HG03108 (cell line): ENCODE measurements around the gene EIF5A.

Experiments
- ATAC-seq: cut with Tn5 transposase; IDR thresholded peaks from one replicate; pipeline ENCODE4 v1.9.1; 2021; ENCODE audit warnings: moderate library complexity; ENCODE audit not compliant: unreplicated experiment

The EIF5A gene

DNA sequence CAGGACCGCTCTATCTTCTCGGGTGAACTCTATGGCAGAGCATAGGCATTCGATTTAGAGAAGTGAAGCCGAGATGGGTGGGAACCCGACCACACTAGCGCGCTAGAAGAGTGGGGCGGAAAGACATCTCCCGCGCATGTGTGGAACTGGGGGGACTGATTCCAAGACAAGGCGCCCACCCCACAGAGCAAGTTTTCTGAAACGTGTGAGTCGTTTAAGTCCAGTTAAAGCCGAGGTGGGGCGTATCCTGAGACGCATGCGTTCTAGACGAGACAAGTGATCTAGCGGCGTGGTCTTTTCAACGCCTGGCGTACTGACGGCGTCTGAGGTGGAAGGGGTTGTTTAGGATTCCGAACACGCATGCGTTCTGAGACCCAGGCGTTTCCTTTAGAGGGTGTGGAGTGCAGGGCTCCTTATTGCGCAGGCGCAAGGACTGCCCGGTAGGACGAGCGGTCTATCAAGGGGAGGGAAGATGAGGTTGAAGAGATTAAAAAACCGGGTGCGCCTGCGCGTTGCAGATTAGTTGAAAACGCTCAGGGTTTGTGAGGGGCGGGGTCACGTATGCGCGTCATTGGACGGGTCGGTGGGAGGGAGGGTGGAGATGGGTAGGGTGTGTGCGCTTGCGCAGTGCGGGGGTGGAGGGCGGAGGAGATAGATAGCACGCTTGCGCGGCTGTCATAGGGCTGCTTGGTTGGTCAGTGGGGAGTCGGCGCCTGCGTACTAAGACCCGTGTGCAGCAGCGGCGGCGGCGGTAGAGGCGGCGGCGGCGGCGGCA is at the start of gene EIF5A:
TSS of gene EIF5A (plus strand) at position 718 of the 775 bp plus-strand sequence. CDS start 2,008 bp downstream, outside the sequence.
- ATAC-seq: peak; percentile 68

DNA sequence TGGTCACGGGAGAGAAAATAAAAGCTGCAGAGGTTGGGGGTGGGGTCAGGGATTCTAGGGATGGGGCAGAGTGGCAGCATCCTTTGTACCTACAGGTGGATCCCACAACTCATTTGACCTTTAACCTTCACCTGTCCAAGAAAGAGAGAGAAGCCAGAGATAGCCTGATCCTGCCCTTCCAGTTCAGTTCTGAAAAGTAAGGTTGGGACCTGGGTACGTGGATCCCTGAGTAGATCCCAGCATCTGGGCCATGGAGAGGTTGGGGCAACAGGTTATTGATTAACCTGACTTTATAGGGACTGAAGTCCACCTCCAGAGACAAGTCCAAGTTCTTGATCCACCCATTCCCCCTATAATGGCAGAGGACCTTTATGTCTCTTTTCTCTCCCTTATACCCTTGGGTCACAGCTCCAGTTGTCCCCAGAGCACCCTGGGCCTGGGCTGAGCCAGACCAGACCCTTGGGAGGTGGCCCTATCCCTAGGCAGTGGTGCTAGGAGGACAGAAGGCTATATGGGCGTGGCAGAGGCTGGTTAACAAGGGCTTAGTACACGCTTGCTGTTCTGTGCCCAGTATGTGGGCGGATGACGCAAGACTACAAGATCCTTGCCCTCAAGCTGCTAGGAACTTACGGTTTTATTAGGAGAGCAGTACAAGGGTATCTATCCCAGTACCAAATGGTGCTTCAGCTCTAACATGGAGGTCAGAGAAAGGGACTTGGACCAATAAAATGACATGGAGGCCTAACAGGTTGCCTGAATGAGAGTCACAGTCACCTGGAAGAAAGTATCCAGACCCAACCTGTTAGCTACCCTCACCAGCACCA is 48.5 kb upstream of the EIF5A start:
- ATAC-seq: no peak

DNA sequence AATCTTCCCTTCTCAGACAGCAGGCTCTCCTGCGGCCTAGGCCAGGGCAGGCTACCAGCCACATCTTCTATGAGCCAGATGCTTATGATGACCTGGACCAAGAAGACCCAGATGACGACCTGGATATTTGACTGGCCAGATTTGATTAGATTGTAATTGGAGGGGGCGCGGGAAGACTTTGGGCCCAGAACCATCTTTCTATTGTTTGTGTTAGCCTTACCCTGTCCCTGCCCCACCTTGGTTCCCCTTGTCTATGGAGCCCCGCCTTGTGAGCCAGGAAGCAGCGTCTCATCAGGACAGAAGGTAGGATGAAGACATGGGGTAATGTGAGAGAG is 47.9 kb upstream of the EIF5A start:
- no peak for ATAC-seq

DNA sequence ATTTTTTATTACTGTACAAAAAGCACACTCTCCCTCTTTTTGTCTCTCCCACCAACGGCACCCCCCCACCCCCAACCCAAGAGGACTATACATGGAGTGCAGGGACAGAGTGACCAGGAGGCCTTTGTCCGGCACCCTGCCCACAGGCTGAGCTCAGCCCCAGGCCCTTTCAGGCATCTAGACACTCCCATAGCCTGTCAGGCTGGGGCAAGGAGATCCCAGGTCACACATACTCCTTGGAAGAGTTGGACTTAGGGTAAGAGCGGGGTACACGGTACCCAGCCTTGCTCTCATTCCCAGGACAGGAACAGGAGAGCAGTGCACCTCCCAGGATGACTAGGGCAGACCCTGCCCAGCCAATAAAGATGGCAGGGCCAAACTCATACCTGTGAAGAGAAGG is 47.3 kb upstream of the EIF5A start:
- no peak for ATAC-seq

DNA sequence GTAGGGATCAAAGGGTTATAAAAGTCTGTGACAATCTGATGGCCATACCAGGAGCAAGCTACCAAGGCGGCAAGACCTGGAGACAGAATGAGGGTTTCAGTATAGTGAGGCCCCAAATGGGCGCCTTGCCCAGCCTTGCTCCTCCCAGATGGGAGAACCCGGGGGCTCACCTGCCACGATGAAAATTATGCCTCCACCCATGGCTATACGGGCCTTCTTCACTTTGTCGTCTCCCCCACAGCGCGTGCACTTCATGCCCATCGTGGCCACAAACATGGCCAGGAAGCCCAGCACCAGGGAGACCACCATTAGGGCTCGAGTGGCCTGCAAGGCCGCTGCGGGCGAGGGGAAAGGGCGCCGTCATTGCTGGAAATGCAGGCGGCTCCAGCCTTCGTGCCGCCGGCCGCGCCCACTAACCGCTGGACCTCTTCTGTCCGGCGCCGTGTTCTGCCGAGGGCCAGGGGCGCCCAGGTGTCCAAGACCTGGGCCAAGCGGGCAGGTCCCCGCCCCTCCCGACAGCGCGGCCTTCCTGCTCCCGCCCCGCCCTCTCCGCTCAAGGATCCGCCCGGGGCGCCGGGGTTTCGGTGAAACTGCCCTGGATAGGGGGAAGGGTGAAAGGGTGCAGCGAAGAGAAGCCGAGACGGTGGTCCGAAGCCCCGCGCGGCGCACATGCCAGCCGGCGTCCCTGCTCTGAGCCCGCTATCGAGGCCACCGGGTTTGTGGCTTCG is 46.6 kb upstream of the EIF5A start:
- ATAC-seq: no peak

DNA sequence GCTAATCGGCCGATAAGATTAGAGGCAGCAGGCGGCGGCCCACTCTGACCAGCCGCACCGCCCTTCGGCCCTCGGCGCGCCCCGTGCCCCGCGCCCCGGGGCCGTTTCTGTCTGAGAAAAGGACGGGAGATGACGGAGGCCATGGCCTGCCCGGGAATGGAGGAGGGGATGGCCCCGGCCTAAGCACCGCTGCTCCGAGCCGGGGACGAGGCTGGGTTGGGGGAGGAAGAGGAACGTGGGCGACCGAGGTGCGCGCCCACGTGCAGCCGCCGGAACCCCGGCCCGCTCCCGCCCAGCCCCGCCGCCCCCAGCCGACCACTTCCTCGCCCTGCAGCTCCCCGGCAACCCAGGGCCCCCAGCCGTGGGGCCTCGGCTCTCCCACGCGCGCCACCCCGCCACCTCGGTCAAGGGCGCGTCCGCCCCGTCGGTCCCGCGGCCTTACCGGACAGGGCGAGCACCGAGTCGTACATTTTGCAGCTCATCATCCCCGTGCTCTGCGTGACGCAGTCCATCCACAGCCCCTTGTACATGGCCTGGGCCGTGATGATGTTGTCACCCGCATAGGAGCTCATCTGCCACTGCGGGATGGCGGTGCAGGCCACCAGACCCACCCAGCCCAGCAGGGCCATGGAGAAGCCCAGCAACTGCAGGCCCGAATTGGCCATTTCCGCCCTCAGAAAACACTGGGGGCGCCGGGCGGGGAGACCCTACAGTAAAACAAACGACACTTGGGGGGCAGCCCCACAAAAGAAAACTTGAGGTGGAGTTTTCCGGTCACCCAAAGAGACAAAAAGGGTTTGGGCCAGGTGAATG is 45.8 kb upstream of the EIF5A start:
- ATAC-seq: no peak

DNA sequence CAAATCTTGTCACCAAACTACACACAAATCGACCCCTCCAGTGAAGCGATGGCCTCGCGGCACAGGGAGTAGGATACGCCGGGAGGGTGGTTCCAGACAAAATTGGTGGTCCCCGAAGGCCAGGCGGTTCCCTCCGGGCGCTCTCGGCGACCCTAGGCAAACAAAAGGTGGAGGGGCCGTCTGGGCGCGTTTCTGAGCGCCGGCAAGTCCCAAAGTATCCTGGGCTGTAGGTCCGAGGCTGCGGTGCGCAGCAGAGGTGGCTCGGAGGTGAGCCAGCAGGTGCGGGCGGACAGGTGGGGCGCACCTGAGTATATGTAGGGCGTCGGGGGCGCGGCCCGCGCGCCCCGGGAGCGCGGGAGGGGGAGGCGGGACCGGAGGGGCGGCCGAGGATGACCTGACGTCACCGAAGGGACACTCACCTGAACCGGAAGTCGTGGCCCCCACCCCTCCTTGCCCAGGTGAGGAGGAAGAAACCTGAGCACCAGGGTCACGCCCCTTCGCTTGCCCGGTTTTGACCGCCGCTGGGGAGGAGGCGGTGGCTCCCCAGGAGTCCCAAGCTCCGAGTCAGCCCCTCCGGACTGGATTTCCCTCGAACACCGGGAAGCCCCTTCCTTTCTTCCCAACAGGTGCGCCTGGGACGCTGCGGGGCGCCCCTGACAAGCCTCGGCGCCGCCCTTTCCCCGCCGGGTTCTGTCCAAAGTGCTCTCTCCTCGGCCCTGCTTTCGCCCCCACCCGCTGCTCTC is 45.1 kb upstream of the EIF5A start, which contains the start of gene CLDN7:
TSS of gene CLDN7 (minus strand) at position 287 of the 743 bp plus-strand sequence. CDS start 435 bp downstream, outside the sequence.
- no peak for ATAC-seq

DNA sequence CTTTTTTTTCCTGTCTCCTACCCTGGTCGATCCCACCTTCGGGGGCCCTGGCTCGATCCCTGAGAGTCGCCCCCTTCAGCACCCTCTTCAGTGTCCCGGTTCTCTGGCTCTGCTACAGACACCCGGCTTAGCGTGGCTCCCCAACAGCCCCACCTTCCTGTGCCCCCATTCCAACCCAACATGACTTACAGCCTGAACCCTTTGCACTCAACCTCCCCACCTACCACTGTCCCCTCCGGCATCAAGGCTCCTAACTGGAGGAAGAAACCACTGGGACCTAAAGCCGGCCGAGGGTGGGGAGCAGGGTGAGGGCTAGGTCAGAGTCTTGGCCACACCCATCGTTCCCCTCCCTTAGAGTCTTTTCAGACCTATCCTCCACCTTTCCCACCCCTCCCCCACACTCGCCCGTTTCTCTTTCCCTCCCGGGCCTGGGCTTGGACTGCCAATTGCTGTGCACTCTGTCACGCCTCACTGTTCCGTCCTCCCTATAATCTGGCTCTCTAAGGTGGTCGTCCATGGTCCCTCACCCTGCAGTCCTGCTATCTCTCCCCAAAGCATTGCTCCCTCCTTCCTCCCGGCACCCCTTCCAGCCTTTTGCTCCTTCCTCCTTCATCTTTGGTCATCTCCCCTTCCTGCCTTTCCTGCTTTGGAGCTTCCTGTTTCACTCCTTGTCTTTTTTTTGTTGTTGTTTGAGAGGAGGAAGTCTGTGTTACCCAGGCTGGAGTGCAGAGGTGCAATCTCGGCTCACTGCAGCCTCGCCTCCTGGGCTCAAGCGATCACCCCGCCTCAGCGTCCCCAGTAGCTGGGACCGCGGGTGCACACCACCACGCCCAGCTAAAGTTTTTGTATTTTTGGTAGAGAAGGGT is 44.3 kb upstream of the EIF5A start:
- ATAC-seq: no peak

DNA sequence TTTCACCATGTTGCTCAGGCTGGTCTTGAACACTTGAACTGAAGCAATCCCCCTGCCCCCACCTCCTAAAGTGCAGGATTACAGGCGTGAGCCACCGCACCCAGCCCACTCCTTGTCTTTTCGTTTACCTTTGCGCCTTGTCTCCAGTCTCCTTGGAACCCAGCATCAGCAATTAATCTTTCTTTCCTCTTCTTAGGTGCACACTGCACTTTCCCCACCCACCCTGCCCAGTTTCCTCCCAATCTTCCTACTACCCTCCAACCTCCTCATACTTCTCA is 43.7 kb upstream of the EIF5A start:
- ATAC-seq: no peak

DNA sequence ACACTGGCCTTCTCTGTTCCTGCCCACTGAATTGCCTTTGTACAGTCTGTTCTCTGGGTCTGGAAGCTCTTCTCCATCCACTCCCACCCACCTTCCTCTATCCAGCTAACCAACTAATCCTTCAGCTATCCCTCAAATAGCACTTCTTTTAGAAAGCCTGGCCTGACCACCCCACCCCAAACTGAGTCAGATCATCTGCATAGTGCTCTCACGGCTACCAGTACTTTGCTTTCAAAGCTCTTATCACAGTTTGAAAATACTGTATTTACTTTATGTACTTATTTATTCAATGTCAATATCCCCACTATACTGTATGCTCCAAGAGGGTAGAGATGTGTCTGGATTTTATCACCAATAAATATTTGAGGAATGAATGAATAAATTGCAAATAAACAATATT is 40.6 kb upstream of the EIF5A start:
- ATAC-seq: no peak

DNA sequence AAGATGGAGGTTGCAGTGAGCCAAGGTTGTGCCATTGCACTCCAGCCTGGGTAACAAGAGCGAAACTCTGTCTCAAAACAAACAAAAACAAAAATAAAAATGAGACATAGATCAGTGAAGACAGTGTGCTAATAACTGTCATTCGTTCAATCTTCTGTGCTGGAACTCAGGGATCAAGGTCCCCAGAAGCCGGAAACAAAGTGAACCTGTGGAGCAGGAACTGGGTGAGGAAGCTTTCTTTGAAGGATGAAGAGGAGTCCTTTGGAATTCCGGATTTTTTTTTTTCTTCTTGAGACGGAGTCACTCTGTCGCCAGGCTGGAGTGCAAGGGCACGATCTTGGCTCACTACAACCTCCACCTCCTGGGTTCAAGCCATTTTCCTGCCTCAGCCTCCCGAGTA is 28.0 kb upstream of the EIF5A start:
- ATAC-seq: no peak

DNA sequence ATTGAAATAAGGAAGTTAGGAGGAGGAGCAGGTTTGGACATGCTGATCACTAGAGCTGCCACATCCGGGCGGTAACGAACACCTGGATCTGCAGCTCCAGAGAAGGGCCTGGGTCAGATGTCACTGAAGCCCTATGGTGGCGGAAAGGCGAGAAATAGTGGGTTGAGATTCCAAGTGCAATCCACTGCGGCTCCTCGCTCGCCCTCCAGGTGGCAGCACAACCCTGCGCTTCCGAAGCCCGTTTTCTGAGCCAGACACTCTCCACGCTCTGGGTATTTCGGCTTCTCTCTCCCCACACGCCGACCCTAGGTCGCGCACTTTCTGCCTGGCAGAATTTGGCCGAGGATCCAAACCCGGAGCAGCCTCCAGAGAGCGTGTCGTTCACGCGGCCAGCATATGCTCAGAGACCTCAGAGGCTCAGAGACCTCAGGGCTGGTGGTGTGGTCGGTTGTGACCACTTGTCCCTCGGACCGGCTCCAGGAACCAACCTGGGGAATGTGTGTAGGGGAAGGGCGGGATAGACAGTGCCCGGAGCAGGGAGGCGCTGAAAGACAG is 26.8 kb upstream of the EIF5A start:
- ATAC-seq: peak; percentile 60

DNA sequence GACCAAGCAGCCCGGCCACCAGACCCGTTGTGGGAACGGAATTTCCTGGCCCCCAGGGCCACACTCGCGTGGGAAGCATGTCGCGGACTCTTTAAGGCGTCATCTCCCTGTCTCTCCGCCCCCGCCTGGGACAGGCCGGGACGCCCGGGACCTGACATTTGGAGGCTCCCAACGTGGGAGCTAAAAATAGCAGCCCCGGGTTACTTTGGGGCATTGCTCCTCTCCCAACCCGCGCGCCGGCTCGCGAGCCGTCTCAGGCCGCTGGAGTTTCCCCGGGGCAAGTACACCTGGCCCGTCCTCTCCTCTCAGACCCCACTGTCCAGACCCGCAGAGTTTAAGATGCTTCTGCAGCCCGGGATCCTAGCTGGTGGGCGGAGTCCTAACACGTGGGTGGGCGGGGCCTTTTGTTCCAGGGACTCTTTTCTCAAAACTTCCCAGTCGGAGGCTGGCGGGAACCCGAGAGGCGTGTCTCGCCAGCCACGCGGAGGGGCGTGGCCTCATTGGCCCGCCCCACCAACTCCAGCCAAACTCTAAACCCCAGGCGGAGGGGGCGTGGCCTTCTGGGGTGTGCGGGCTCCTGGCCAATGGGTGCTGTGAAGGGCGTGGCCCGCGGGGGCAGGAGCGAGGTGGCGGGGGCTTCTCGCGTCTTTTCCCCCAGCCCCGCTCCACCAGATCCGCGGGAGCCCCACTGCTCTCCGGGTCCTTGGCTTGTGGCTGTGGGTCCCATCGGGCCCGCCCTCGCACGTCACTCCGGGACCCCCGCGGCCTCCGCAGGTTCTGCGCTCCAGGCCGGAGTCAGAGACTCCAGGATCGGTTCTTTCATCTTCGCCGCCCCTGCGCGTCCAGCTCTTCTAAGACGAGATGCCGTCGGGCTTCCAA is 26.1 kb upstream of the EIF5A start, which contains the start of gene SLC2A4:
TSS of gene SLC2A4 (plus strand) at position 645 of the 879 bp plus-strand sequence. CDS start at position 862, 217 bp downstream.
- peak; percentile 53 for ATAC-seq

DNA sequence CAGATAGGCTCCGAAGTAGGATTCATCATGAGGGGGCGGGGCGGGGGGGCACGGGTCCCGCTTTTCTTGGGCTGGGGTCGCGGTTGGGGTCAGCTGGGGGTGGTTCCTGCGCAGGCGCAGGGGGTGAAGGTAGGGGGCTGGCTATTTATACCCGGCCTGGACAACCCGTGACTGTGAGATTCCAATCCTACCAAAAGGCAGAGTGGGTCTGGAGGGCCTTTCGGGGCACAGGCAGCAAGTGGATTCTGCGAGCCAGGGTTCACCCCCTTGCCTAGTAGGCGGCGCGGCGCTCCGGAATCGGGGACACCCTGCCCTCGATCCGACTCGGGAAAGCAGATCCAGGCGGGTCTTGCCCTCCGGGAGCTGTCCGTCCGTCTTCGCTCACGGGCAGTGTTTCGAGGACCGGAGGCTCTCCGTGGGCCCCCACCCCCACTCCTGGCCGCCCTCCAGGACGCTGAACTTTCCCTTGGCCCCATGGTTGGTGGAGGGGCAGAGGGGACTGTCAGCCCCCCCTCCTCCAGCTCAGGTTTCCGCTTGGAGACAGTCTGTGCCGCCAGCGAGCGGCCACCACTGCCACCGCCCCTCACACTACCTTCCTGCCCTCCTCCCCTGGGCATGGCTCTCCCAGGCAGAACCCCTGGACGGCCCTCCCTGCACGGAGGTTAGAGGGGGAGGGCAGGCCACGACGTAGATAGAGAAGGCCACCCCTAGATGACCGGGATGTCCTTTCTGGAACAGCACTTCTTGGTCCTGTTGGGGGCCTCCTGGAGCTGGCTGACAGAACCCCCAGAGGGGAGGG is 25.3 kb upstream of the EIF5A start:
- no peak for ATAC-seq

DNA sequence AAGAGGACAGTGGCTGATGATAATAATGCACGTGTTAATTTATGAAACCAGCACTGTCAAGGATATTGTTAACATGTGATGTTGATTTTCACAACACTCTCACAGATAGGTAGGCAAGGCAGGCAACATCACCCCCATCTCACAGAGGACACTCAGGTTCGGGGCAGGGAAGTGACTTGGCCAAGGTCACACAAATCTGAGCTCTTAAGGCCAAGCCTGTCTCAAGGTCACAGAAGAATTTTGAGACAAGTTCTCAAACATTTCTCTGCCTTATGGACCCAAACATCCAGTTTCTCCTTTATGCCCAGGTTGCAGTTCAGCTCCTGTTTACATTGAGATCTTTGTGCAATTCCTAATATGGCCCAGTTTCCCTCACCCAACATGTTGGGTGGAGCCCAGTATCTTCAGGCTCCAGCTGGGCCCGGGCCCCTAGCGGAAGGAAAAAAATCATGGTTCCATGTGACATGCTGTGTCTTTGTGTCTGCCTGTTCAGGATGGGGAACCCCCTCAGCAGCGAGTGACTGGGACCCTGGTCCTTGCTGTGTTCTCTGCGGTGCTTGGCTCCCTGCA is 24.6 kb upstream of the EIF5A start:
- no peak for ATAC-seq

DNA sequence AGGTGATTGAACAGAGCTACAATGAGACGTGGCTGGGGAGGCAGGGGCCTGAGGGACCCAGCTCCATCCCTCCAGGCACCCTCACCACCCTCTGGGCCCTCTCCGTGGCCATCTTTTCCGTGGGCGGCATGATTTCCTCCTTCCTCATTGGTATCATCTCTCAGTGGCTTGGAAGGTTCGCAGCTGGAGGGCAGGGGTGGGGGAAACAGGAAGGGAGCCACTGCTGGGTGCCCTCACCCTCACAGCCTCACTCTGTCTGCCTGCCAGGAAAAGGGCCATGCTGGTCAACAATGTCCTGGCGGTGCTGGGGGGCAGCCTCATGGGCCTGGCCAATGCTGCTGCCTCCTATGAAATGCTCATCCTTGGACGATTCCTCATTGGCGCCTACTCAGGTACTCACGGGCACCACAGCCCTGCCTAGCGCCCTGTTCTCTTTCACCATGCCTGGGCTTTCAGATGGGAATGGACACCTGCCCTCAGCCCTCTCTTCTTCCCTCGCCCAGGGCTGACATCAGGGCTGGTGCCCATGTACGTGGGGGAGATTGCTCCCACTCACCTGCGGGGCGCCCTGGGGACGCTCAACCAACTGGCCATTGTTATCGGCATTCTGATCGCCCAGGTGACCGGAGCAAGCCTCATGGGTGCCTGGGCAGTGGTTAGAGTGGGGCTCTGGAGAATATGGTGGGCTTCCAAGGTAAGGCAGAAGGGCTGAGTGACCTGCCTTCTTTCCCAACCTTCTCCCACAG is 23.8 kb upstream of the EIF5A start:
- ATAC-seq: no peak
